HG03571 (cell line): ENCODE data around the gene KDM4C.
"Not testable (repeated sequence)": the region's sequence is repeated elsewhere in the genome, so short reads cannot be mapped to it uniquely, and the experiment has no call there.

Experiments
- ATAC-seq: cut with Tn5 transposase; IDR thresholded peaks from one replicate; pipeline ENCODE4 v1.9.1; 2021; ENCODE audit not compliant: unreplicated experiment

Gene KDM4C

DNA sequence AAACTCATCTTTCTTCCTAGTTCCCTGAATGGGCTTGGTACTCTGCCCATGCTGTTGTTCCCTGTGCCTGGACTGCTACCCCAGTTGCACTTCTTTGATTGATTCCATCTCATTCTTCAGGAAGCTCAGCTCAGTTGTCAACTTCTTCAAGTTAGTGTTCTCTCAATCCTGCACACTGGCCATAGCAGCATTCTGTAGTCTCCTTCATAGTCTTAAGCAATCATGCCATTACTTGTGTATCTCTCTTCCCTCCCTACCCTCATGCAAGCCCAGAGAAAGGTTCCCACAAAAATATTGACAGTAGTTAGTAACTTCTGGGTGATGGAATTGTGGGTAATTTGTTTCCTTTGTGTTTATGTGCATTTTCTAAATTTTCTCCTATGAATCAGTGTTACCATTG lies 5.5 kb downstream of the KDM4C start:
- ATAC-seq: no peak

DNA sequence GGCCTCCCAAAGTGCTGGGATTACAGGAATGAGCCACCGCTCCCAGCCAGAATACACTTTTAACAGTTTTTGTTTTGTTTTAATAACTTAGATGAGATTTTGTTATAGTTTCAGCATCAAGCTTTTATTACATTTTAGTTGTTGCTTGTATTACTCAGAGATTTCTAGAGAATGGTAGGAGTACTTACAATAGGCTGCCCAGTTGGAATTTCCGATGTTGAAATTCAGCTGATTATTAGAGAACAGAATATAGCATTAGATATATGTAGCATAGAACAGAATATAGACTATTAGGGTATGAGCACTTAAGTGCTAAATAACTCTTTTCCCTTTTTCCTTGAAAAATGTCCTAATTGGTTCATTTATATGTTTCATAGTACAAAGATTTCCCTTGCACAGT lies 6.2 kb downstream of the KDM4C start:
- ATAC-seq: no peak

DNA sequence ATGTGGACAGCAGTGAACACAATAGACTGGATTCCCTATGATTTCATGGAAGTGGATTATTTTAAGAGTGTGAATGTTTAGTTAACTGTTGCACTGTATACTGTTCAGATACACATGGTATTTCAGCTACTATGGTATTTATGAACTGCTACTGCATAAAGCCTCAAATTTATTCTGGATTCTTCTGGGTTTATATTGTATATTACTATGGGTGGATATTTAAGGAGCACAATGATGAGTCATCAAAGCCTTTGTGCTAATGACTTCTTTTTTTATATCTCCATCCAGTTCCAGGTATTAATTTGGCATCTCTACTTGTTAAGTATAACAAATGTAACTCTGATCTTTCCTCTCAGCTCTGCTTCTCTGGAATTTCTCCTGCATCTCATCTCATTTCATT lies 6.8 kb downstream of the KDM4C start:
- no peak for ATAC-seq

DNA sequence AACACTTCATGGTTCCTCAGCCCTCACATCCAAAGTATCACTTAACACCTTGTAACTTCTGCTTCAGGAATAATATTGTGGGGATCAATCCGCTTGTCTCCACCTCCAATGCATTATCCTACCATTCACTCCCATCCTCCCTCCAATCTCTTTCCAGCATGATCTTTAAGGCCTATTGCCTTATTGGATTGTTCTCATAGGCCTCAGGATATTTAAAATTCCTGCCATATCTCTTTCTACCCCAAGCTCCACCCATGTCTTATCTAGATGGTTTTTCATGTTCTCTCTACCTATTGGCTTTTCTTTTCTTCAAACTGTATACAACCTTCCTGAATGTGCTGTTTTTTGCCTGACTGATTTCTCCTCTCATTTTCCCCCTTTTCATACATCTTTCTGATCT lies 7.2 kb downstream of the KDM4C start:
- ATAC-seq: no peak

- ATAC-seq: no peak
These were observed 7.6 kb downstream of the KDM4C start for GRCh38 chr9:6765396-6765795.

- ATAC-seq: no peak
These were observed 8.8 kb downstream of the KDM4C start for GRCh38 chr9:6766606-6767005.

GRCh38 chr9:6768587-6768986 lies 10.8 kb downstream of the KDM4C start:
- not testable (repeated sequence) for ATAC-seq

GRCh38 chr9:6771722-6772121 lies 13.9 kb downstream of the KDM4C start:
- no peak for ATAC-seq

- ATAC-seq: no peak
These were observed 19.6 kb downstream of the KDM4C start for GRCh38 chr9:6777213-6777902.

GRCh38 chr9:6779417-6780241 lies 21.9 kb downstream of the KDM4C start:
- no peak for ATAC-seq

DNA sequence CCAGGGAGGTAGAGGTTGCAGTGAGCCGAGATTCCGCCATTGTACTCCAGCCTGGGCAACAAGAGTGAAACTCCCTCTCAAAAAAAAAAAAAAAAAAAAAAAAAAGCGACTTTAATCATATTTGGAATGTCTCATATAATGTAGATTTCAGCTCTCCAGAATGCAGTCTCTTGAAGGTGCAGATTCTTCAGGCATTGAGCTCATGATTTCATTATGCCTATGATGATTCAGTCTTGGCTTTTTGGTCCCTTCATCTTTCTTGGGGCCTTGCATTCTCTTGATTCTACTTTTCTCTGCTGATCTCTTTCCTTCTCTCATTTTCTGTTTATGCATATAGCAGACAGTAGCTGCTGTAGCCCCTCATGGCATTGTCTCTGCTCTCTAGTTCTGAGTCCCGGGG lies 22.9 kb downstream of the KDM4C start:
- ATAC-seq: no peak

DNA sequence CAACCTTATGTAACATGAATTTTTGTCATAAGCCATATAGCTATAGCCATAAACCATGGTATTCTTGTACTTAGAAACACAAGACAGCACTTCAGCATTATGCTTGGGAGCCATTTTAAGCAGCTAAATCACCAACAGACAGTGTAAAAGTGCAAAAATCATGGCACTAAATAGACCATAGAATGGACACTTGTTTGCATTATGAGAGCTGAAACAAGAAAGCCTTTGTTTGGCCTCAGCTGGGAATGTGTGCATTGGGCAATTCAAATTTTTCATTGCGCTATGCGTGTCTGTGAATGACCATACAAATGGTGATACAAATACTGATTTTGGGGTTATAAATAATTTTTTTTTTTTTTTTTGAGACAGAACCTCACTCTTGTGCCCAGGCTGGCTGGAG lies 23.7 kb downstream of the KDM4C start:
- ATAC-seq: no peak

GRCh38 chr9:6782345-6782744 lies 24.6 kb downstream of the KDM4C start:
- no peak for ATAC-seq

DNA sequence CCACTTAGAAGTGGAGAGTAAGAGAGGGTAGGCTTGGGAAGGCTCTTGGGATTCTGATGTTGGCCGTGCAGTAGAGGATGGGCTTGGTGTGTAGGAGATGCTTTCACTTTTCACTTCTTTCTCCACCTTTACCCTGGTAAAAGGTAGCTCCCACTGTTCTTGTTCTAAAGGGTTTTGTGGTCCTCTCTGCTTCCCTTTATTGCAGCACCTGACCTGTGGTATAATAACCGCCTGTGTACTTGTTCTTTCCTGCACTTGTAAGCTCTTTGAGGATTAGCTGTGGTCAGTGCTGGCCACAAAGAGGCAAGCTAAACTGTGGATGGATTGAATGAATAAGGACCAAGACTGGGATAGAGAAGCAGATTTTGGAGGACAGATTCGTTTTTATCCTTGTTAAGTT lies 25.2 kb downstream of the KDM4C start:
- ATAC-seq: no peak

- no peak for ATAC-seq
These were observed 26.0 kb downstream of the KDM4C start for GRCh38 chr9:6783753-6784152.

- ATAC-seq: no peak
These were observed 27.9 kb downstream of the KDM4C start for GRCh38 chr9:6785682-6786081.

GRCh38 chr9:6787793-6788161 lies 30.0 kb downstream of the KDM4C start:
- no peak for ATAC-seq

DNA sequence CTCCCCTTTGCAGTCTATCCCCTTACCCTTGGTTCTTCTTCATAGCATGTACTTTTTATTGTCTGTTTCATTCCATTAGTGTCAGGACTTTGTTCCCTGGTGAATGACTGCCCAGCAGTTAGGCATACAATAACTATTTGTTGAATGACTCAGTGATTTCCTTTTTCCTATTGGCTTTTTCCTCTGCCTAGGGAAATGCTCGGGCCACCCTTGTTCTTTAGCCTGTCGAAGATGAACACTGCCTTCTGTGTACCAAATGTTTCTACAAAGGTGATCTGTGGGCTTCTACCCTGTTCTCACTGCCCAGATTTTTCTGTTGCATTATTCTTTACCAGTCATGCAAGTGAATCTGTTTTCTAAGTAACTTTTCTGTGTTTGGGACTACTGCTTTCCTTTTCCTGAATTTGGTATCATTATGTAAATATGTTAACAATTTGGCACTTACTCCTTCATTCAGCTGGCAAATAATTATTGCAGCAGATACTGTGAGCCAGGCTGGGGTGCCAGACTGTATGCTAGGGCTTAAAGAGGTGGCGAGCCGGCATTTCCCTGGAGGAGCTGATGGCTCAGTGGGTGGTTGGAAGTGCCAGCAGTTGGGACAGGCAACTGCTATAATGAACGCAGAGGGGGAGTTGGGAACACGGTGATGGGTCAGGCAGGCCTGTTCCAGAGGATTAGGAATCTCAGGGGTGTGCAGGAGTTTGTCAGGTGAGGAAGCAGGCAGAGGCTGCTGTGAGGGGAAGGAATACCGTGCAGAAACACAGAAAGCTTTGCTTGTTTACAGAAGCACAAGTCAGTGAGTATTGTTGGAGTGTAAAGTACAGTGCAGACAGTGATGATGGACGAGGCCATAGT lies 30.6 kb downstream of the KDM4C start:
- no peak for ATAC-seq

- ATAC-seq: not testable (repeated sequence)
These were observed 31.2 kb downstream of the KDM4C start for GRCh38 chr9:6789017-6789338.

- no peak for ATAC-seq
These were observed 33.1 kb downstream of the KDM4C start for GRCh38 chr9:6790866-6791265.

DNA sequence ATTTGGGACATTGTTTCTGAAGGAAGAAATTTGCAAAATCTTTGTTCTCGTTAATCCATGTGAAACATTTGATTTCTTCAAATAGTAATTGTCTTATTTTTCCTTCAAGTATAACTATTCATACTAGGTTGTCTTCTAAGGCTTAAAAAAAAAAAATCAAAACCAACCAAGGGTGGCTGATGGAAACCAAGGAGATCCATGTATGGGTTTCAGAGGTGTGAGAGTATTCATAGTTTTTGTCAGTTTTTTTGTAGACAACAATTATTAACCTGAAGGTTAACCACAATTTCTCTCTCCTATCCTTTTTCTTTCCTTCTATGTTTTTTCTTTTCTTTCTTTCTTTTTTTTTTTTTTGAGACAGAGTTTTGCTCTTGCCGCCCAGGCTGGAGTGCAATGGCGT lies 35.4 kb downstream of the KDM4C start:
- ATAC-seq: peak; percentile 55

- no peak for ATAC-seq
These were observed 37.2 kb downstream of the KDM4C start for GRCh38 chr9:6794936-6795335.
